ENCODE measurements around the gene NT5C1B.
A peak's percentile ranks its signal among the peaks of the same experiment; 100 is the strongest.

The NT5C1B gene

DNA sequence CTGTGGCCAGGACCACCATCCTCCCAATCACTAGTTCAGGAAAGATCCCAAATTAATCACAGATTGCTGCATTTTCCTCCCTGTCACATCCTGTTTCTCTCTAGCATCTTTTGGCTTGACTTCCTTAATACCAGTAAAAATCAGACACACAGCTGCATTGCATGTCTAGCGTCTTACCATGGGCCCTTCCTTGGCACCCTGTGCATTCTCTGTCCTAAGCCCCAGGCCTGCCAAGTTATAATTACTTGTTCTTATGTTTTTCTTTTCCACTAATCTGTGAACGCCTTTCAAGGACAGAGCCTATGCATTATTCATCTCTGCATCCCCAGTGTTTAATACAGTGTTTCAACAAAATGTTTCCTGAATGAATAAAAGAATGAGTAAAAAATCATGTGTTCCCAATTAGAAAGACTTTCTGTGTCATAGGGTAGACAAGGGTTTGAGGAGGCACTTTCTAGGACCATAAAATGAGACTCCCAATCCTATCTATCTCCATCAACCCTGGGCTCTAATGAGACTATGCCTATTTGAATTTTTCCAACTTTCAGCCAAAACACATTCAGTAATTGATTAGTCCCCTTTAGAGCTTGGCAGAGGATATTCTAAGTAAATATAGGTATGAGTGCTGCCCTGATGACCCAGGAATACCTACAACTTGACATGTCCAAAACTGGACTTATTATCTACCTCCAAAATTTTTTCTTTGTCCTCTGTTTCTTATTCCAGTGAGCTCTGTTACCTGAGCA lies 10.3 kb upstream of the NT5C1B start:
- DNase-seq = peak; percentile 86

DNA sequence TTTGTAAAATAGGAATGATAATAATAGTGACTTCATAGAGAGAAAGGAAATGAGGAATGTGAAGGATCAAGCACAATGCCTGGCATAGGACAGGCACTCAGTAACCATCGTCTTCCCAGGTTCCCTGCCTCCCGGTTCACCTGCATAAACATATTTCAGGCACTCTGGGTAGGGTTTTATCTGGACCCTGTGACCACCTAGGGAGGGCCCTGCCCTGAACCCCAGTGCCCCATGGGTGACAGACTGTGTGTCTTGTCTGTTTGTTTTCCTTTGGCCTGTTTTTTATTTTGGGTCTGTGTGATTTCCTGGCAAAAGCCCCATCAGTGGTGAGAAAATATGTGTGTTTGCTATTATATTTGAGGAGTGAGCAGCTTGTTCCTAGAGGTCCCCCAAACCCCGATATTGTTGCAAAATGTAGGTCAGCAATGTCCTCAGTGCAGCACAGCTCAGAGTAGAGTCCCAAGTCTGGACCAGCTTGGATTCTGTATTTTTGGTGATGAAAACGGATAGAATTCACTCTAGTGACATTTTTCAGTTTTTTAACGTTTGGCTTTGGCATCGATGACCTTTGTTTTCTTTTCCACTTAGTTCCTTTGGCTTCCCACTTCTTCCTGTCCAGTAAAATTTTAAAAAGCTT lies 9.6 kb upstream of the NT5C1B start:
- DNase-seq = no peak

DNA sequence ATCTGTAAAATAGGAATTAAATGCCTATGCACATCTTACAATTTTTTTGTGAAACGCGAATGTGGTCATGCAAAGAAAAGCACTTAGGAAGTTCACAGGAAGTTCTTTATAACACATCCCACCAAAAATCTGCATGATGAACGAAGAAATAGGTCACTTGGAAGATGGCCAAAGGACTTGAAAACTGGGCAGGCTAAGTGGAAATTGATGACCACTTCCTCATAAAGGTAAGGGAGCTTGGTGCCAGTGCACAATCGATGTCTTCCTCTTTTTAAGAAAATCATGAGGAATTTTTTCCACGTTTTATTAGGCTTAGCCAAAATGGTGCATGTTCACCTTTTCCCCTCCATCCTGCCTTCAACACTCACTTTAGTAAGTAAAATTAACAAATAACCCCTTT lies 8.2 kb upstream of the NT5C1B start:
- DNase-seq = no peak

DNA sequence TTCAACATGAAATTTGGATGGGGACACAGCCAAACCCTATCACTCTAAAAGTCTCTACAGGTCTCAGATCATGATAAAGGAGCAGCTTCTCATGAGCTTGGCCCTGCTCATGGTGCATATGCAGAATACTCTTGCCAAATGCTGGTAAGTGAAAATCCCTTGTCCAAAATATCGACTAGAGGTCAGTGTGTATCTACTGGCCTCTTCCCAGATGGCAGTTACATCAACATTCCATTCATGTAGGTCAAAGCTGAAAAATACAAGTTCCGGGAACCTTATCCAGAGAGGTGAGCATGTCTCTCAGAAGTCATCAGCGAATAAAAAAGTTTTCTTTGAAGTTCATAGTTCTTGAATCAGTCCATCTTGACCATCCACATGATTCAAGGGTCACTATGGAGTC lies 7.6 kb upstream of the NT5C1B start:
- DNase-seq = no peak

DNA sequence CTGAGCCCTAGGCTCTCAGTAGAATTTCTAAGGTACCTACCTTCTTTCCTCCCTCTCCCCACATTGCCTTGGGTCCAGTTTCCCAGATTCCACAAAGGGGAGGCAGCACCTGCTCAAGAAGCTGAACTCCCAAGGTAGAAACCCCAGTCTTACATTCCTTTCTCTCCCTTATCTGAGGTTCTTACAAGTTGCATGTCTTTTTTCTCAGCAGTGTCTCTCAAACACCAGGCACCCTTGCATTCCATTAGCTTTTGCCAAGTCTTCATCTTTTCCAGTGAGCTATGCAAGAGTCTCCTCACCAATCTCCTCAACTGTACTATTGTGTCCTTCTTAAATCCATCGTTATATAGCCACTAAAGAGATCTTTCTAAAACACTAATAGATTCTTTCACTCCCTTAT lies 4.1 kb upstream of the NT5C1B start:
- no peak for DNase-seq

DNA sequence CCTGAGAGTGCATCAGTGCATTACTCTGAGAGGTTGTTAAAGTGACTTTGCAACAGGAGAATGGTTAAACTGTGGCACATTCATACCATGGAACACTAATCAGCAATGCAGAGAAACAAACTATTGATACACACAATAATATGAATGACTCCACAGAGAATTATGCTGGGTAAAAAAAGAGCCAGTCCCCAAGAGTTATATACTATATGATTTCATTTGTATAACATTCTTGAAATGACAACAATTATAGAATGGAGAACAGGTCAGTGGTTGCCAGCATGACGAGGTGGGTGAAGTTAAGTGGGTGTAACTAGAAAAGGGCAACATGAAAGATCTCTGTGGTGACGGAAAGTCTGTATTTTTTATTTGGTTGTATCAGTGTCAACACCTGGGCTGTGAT lies 3.0 kb upstream of the NT5C1B start:
- DNase-seq = peak; percentile 35

DNA sequence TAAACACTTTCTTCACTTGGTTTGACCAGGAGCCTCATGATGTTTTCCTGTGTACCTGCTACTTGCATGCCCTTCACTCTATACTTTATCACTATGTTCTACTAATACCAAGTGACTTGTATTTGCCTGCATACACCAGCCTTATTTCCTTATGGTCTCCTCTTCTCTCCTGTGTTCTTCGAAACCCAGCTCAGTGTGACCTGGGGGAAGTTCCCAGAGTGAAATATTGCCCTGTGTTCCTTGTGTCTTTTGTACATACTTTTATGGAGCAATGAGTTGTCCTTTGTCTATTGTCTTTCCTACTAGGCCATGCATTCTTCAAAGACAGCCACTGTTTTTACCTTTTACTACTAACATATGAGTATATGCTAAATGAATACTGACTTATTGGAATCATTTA lies 567 bp downstream of the NT5C1B start:
- no peak for DNase-seq

DNA sequence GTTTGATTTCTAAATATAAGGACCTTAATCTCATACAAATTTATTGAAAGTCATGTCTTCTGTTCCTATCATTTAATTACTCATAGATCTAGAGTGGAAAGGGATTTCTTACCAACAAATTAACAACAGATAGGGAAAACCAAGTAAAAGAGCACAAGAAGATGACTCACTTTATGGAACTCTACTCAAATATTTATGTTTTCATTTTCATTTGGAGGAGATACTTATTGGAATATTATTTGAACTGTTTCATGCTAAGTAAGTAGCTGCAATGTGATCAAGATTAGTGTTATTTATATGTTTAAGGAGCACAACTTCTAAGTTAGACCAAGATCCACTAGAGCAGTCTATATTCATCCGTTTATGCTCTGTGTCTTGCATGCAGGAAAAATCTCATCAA lies 1.3 kb downstream of the NT5C1B start:
- DNase-seq = no peak

DNA sequence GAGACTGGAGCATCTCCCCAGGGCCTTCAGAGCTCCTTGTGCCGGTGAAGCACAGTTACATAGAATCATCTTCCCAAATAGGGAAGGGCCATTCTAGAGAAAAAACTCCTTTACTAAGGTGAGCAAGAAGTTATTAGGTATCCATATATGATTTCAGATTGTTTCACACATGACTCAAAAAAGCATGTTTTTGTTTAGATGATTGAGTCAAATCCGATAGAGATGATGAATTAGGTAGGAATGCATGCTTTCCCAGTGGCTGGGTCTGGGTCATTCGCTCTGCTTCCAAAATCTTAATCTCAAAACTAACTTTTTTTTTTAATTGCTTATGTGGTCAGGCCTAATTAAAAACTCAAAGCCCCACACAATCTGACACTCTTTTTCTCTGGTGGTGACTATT lies 3.8 kb downstream of the NT5C1B start:
- no peak for DNase-seq

DNA sequence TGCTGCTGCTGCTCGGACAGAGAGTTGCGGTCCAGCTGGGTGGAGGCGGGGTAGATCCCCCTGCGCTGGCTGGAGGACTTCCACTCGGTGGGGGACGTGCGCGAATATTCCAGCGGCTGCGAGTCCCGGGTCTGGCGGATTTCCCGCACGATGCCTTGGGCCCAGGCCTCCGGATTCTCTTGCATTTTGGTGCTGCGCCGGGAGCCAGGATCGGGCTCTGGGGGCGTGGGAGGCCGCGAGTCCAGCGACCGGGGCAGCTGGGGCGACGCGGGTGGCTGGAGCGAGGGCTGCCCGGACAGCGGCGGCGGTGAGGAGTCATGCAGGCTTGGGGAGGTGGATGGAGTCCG lies 4.8 kb downstream of the NT5C1B start:
- no peak for DNase-seq

DNA sequence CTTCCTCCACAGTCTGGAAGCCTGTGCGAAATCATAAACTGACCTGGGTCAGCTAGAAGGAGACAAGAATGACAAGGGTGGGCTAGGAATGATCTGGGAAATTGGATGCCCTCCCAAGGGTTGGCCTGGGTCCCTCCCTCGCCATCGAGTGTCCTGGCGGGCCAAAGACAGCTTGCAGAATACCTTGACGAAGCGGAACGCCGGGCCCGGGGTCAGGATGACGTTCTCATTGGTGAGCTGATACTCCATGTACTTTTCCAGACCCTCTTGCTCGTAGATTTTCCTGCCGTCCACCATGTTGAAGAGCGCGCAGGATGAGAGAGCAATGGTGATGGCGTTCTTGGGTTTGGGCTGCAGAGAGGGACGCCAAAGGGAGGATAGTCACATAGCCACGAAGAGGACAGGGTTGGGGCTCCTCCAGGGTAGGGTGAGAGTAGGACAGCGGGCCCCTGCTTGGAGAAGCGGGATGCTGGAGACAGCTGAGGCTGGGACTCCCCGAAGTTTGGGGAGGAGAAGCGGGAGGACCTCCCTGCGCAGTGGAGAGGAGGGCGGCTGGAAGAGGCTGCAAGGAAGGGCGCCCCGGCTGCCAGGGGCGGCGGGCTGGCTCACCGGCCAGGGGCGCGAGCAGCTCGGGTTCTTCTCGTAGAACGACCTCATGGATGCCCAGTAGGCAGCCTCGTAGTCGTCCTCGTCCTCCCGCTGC lies 5.3 kb downstream of the NT5C1B start:
- no peak for DNase-seq

DNA sequence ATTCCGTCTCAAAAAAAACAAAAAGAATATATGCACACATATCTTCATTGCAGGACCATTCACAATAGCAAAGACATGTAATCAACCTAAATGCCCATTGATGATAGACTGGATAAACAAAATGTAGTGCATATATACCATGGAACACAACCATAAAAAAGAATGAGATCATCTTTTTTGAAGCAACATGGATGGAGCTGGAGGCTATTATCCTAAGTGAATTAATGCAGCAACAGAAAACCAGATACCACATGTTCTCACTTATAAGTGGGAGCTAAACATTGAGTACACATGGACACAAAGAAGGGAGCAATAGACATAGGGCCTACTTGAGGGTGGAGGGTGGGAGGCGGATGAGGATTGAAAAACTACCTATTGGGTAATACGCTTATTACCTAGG lies 8.8 kb downstream of the NT5C1B start:
- no peak for DNase-seq

DNA sequence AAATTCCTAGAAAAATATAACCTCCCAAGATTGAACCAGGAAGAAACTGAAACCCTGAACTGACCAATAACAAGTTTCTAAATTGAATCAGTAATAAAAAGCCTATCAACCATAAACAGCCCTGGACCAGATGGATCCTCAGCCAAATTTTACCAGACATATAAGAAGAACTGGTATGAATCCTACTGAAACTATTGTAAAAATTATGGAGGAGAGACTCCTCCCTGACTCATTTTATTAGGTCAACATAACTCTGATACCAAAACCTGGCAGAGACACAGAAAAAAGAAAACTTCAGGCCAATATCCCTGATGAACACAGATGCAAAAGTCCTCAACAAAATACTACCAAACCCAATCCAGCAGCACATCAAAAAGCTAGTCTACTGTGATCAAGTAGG lies 11.3 kb downstream of the NT5C1B start:
- no peak for DNase-seq

DNA sequence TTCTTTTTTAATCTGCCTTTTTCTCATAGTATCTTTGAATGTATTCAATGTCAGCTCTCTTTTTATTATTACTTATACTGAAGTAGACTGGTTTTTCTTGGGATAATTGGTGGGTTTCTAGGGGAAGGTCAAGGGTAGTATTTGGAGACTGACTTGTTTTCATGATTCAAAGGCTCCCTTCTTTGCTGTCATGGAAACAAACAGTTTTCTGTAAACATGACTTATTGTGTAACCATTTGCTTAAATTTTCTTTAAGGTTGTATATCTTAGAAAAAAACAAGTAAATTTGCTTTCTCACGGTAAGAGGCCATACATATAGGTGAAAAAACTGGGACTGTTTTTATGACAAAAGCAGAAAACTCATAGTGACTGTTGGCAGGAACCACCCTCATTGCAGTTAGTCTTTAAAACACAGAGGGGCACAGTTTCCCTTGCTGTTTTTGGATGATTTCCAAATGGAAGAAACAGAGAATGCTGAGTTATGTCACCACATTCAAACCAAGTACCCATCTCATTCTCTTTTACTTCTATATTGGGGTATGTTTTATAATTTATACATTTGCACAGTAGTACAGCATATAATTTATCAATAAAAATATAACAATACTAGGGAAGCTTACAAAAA lies 23.1 kb downstream of the NT5C1B start:
- DNase-seq = no peak

DNA sequence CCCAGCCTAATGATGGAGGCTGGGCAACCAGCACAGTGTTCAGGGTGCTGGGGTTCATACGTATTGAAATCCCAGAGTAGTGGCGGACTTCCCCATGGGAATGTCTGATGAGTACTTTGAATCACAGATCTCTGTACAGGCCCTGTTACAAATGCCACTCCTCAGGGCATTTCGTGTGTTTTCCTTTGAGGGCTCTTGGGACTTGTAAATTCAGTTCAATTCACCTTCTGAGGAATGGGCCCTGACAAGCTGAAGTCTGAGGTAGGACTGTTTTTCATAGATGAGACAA lies 28.6 kb downstream of the NT5C1B start:
- DNase-seq = no peak

DNA sequence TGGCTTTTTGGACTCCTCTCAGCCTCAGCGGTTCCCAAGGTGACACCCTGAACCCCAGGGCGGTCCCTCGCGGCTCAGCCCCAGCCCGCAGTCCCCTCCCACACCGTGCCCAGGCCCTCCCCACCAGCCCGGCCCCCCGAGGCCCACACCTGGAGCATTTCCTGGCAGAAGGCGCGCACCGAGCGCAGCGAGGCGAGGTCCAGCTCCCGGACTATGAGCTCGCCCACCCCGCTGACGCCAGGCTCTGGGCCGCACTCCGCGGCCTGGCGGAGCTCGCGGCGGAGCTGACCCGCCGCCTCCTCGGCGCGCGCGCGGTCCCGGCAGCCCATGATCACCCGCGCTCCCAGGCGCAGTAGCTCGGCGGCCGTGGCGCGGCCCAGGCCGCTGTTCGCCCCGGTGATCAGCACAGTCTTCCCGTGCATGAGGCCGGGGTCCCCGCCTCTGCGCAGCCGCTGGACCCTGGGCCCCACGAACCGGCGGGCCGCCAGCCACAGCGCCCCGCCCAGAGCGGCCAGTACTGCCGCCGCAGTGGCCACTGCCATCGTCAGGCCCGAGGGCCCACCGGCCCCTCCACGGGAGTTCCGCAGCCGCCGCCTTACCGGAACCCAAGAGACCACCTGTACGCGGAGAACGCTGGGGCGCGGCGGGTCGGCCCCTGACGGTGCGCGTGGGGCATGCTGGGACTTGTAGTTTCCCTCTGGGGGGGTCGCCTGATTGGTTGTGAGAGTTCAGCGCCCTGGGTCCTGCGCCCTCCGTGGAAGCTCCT lies 29.2 kb downstream of the NT5C1B start, which contains the start of gene RDH14:
RDH14 (minus strand) TSS at position 623 of the 766 bp plus-strand sequence; CDS start at position 542, 81 bp downstream.
- DNase-seq = peak; percentile 94

DNA sequence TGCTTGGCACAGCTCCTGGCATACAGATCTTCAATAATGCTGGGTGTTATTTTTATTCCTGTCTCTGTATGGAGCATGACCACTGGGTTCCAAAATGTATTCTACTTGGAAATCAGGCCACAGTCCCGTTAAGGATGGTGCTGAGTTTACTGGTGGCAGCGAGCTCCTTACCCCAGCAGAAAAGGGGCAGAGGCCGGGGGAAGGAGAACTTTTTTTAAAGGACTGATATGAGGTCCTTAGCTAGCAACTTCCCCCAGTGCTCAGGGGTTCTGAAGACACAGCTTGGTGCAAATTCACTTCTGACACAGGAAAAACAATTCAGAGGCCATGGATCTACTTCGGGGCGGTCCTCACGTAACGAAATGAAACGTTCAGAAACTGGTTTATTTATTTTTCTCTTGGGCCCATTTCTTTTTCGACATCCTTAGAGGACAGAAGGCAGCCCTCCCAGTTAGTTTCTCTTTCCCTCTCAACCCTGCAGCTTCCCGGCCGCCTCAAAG lies 29.8 kb downstream of the NT5C1B start:
- DNase-seq = peak; percentile 9

DNA sequence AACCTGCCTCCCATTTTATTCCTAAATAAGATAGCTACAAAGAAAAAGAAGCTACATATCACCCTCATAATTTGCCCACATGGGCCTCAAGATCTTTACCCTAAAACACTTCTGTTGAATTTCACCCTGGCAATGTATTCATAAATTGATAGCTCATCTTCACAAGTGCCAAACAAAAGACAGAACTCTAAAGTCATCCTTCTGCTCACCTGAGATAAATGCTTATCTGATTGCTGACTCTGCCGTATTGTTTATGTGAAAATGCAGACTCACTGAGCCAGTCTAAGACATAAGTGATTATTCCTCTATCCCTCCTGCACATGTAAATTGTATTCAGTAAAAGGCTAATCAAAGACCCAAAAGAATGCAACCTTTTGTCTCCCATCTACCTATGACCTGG lies 30.9 kb downstream of the NT5C1B start:
- no peak for DNase-seq

DNA sequence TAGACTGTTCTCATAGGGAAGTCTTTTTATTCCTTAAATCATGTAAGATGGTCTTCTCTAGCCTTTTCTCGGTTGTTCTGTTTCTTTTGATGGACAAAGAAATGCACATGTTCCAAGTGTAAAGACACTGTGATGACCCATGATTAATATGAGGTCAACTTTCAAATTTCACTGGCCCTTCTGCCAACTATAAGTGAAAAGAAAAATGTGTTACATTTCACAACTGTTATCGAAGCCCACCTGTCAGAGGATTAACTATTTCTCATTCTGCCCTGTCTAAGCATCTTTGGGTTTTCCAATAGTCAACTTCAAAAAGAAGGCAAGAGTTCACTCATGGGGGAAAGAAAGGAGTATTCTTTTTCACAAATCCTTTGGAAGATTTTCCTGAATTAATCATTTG lies 32.2 kb downstream of the NT5C1B start:
- no peak for DNase-seq

DNA sequence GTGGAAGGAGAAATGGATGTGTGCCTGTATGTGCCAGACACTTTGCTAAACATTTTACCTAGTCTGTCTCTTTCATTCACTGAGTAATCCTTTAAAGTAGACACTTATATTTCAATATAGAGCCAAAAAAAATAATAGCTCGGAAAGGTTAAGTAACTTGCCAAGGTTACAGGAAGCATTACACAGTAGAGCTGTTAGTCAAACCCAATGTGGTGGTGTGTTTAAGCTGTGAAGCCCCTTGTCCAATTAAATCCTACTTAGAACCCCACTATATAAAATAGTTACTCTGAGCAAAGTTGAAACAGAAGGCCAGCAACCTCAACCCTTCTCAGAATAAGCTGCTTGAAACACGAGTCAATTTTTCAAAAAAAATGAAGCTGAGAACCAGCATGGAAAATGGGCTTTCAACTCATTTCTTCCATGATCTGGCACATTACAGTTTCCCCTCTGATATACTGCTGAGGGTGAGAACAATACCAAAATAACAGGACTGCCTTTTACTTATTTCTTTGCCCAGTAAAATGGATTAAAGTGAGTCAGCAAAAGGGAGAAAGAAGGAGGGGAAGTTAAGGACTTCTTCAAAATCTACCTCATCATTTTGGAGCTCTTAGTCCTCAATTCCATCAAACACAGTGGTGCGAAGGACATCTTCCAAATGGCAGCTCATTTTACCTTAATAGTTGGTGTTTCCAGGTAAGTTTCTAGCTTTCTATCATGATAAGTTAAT lies 36.9 kb downstream of the NT5C1B start:
- no peak for DNase-seq

DNA sequence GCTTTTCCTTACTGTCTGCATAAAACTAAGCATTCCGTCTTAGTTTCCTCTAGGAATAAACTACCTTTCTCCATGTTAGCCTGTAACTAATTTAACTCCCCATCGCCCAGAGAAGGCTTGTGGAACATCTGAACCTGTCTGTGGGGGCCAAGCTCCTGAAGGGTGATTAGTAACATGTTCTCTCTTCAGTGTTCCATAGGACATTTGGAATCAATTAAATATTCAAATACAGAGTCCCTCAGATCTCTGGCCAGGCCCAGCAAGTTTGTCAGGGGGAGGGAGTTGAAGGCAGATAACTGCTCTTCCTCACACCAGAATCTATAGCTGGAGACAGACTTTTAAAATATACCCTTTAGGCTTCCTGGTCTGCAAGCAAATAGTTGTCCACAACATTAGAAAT lies 37.7 kb downstream of the NT5C1B start:
- DNase-seq = peak; percentile 9

DNA sequence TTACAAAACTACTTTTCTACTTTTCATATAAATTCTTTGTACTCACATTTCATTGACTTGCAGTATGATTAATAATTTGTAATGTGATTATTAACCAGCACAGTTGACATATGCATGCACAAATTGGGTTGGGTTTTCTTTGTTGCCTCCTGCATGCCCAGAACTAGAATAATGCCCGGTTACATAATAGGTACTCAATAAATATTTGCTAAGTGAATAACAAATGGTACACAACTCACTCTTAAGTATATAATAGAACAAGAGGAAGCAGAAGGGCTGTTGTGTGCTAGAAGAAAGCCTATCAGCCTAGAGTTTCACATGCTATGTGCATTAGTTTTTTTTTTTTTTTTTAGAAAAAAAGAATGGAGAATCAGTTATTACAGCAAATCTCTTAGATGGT lies 38.2 kb downstream of the NT5C1B start:
- no peak for DNase-seq
